Aorta (tissue), 5 donors: Measurements from ENCODE around the gene RHOT2. TPM values are rescaled to one million over a fixed set of nuclear protein-coding genes. Genes with fewer than 3 reads are reported as not detected.
A peak's percentile ranks its signal among the peaks of the same experiment; 100 is the strongest.

Experiments
- ATAC-seq: fragments of 200-7000 bp; cut with Tn5 transposase; one replicate; pipeline ENCODE4 v1.9.1; 2022; ENCODE audit warnings: moderate library complexity; ENCODE audit not compliant: low FRiP score
- DNase-seq, 2 donors: peaks; one replicate each; pipeline ENCODE4 v3.0.0-alpha.2; 2020
- H3K27ac ChIP-seq, 2 donors: one replicate each; pipeline ENCODE4 v1.5.1; 2013; ENCODE audit warnings: low read length in 2 of 2, mild to moderate bottlenecking in 2 of 2, moderate library complexity in 2 of 2, control low read depth in 1 of 2, inconsistent platforms in 1 of 2, low read depth in 1 of 2
- H3K27me3 ChIP-seq, 2 donors: one replicate each; pipeline ENCODE4 v1.6.1; 2013; ENCODE audit warnings: control low read depth in 1 of 2, low read length in 1 of 2, mild to moderate bottlenecking in 1 of 2, moderate library complexity in 1 of 2; ENCODE audit not compliant: insufficient read depth in 2 of 2, control insufficient read depth in 1 of 2
- H3K36me3 ChIP-seq, 2 donors: one replicate each; pipeline ENCODE4 v1.6.1; 2013; ENCODE audit warnings: control low read depth in 1 of 2, low read length in 1 of 2, mild to moderate bottlenecking in 1 of 2; ENCODE audit not compliant: insufficient read depth in 2 of 2, control insufficient read depth in 1 of 2
- H3K4me1 ChIP-seq, 2 donors: one replicate each; pipeline ENCODE4 v1.6.1; 2013; ENCODE audit warnings: low read length in 2 of 2, control low read depth in 1 of 2, mild to moderate bottlenecking in 1 of 2, moderate library complexity in 1 of 2; ENCODE audit not compliant: insufficient read depth in 2 of 2, control insufficient read depth in 1 of 2
- H3K4me3 ChIP-seq, 2 donors: one replicate each; pipeline ENCODE4 v1.5.1; 2013; ENCODE audit warnings: low read length in 2 of 2, control low read depth in 1 of 2, mild to moderate bottlenecking in 1 of 2
- H3K9me3 ChIP-seq: one replicate; pipeline ENCODE4 v1.6.1; 2013; ENCODE audit warnings: mild to moderate bottlenecking, low read length; ENCODE audit not compliant: control insufficient read depth
- whole genome bisulfite sequencing, 2 donors: extraction: QIAGEN DNeasy Blood & Tissue Kit; methylation state at CpG; one replicate each; pipeline ENCODE4 v1.1.7; 2013; 5-methylcytosine and 5-hydroxymethylcytosine counted together
- intact Hi-C, 2 donors: fragments of 100-400 bp; cut with DNase I; formaldehyde crosslinking; loops; one replicate each; pipeline versions ENCODE4 v1.14.2 to v1.15.0; 2022
- polyA plus RNA-seq, 2 donors: library from polyadenylated mRNA; stranded (reverse); fragments of 200-250 nt; gene quantifications; one replicate each; pipeline ENCODE4 v1.2.3, GENCODE V29; 2013
- total RNA-seq, 2 donors: library from RNA; stranded (reverse); fragmentation: NEBNext Ultra II Directional; extraction: Animal tissue kit (Norgen Biotek cat#: 25700); gene quantifications; one replicate each; pipeline ENCODE4 v1.2.1, GENCODE V29; 2021
- donor health status: healthy with polysubstance abuse.
- donor health status: Bipolar disorder and iron deficiency.
- donor health status: DM: no; HTN: no; CAD: no.
- donor health status: DM: no; HTN: no; CAD: no.
- donor health status: DM: yes; HTN: yes; CAD: no.

Gene RHOT2
- total and polyA plus RNA-seq, 4 donors, result 27.4 to 356 (median 86.6) TPM

DNA sequence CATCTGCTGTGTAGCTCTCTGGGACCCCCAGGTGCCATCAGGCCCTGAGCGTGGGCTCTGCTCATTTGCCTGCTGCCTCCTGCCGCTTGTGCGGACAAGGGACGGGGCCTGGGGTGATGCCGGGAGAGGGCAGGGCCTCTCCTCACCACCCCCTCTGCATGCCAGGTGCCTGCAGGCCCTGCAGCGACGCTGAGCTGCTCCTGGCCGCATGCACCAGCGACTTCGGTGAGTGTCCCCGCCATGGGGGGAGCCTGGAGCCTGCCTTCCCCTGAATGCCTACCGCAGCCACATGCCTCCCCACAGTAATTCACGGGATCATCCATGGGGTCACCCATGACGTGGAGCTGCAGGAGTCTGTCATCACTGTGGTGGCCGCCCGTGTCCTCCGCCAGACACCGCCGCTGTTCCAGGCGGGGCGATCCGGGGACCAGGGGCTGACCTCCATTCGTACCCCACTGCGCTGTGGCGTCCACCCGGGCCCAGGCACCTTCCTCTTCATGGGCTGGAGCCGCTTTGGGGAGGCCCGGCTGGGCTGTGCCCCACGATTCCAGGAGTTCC lies 48.9 kb downstream of the RHOT2 start:
- no peaks in the 10 kb centered on the region for H3K9me3 ChIP-seq
- H3K27me3 ChIP-seq, result no peaks in the 10 kb centered on the region
- no peak overlapping the region for H3K4me3 ChIP-seq
- ATAC-seq (no peak), DNase-seq (no peak)
- no peaks in the 10 kb centered on the region for H3K36me3 ChIP-seq
- WGBS, 2 donors, result 93 to 94% methylated on average over 28 to 29 of the region's 29 CpGs
- intact Hi-C loops, result loop anchor here in 1 of 2 donors (10.0 kb wide), 1 partner anchor 258 kb away; the partner anchor contains the start of gene LMF1
- H3K27ac ChIP-seq, result no peak overlapping the region
- H3K4me1 ChIP-seq, result no peaks in the 10 kb centered on the region

DNA sequence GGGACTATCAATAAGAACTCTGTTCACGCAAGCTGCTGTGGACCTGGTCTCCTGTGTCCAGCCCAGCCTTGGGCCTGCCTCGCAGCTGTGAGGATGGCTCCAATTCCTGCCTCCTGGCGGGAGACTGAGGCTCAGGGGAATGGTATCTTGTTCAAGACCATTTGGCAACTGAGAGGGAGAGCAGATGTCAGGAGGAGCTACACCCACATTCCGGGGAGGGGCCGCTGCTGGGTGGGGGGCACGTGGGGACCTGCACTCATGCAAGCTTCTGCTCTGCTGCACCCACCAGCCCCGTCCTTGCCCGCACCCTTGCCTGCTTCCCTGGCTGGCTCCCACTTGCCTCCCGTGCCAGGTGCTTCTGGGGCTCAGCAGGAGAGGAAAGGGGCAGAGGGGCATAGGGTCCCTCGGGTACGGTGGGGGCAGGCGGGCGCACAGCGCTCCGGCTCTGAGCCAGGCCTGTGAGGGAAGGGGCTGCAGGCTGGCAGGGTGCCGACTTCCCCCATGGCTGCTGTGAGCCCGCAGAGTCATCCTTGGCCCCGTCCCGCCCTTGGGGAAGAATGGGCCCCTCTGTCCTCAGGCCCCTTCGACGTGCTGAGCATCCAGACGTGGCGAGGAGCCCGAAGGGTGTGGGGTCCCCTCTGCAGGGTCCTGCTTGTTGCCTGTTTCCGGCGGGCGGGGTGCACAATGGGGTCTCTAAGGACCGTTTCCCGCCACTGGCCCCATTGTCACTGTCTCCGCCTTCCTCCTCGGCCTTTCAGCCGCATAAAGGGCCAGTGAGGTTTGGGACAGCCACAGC lies 49.7 kb downstream of the RHOT2 start:
- H3K36me3 ChIP-seq, result no peaks in the 10 kb centered on the region
- no peak for DNase-seq
- no peaks in the 10 kb centered on the region for H3K27me3 ChIP-seq
- H3K4me3 ChIP-seq, result no peak overlapping the region
- no peaks in the 10 kb centered on the region for H3K9me3 ChIP-seq
- intact Hi-C loops, result loop anchor here in 1 of 2 donors (10.0 kb wide), 1 partner anchor 257 kb away; the partner anchor contains the start of gene LMF1
- no peak for ATAC-seq
- no peak overlapping the region for H3K27ac ChIP-seq
- no peaks in the 10 kb centered on the region for H3K4me1 ChIP-seq
- 87% methylated on average over 27 to 32 of the region's 32 CpGs for WGBS, 2 donors

DNA sequence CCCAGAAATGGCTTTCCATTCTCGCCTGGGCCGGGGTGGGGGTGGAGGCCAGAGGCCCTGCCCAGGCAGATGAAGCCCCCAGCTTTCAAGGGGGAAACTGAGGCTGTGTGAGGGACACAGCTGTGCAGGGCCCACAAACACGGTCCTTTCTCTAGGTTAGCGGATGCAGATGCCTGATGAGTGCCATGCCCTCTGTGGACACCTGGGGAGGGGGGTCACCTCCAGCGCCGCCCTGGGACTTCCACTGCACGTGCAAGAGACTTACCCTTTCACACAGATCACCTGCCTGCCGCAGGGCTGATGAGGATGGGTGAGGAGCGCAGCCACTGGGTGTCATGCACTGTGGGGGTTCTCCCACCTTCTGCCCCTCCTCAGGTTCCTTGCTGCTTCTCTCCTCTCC lies 50.5 kb downstream of the RHOT2 start:
- DNase-seq (no peak), ATAC-seq (no peak)
- intact Hi-C loops, result loop anchor here in 1 of 2 donors (10.0 kb wide), 1 partner anchor 256 kb away; the partner anchor contains the start of gene LMF1
- Histone ChIP-seq H3K27ac (no peak overlapping the region), H3K36me3 (no peaks in the 10 kb centered on the region), H3K9me3 (no peaks in the 10 kb centered on the region), H3K4me1 (no peaks in the 10 kb centered on the region), H3K27me3 (no peaks in the 10 kb centered on the region), H3K4me3 (no peak overlapping the region)
- WGBS, 2 donors, result 94 to 97% methylated on average over 9 of the region's 9 CpGs

DNA sequence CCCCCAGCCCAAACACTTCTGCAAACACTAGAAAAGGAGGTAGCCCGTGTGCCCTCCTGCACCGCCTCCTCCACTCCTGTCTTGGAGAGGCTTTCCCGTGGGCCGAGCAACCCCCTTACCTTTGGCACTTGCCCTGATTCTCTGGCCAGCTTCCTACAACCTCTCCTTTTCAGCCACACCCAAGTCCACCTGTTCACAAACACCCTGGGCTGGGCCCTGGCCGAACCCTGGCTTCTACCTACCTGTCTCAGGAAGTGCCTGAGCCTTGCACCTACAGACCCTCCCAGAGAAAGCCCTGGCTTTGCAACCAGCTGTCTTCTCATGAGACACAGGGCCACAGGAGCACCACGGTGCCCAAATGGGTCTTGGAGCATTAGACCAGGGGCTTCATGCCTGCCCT lies 51.0 kb downstream of the RHOT2 start:
- DNase-seq (no peak), ATAC-seq (no peak)
- H3K4me1 ChIP-seq, result no peaks in the 10 kb centered on the region
- no peak overlapping the region for H3K27ac ChIP-seq
- no peaks in the 10 kb centered on the region for H3K27me3 ChIP-seq
- no peak overlapping the region for H3K4me3 ChIP-seq
- WGBS, 2 donors, result 84 to 95% methylated on average over 6 of the region's 6 CpGs
- H3K9me3 ChIP-seq, result no peaks in the 10 kb centered on the region
- H3K36me3 ChIP-seq, result no peaks in the 10 kb centered on the region
- intact Hi-C loops, result loop anchor here in 1 of 2 donors (10.0 kb wide), 1 partner anchor 256 kb away; the partner anchor contains the start of gene LMF1

DNA sequence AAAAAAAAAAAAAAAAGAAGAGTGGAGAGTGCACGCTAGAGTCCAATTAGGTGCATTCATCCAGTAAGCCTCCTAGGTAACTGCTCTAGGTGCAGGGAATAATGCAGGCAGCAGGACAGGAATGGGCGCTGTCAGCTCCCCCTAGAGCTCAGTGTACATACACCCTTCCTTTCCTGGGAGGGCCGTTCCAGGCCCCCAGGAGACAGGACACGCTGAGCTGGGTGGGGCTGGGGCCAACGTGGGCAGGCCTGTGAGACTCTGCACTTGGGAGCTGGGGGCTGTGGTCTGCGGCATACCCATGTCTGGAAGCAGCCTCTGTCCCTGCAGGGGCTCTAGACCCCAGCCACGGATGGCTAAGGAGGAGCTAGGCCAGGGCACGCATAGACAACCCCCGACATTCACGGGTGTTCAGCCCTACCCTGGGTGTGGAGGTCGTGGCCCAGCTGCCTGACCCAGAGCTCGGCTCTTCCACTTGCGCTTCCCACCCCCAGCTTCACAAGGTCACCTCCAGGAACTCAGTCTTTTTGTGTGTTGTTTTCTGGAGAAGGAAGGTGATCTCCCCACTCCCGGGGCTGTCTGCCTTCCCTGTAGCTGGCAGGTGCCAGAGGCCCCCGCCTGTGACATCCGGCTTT lies 52.0 kb downstream of the RHOT2 start:
- H3K4me1 ChIP-seq, result no peaks in the 10 kb centered on the region
- no peaks in the 10 kb centered on the region for H3K36me3 ChIP-seq
- no peak for ATAC-seq
- H3K4me3 ChIP-seq, result no peak overlapping the region
- intact Hi-C loops, result loop anchor here in 1 of 2 donors (2.0 to 10.0 kb wide), 2 partner anchors 21 to 255 kb away; partner anchors contain the start of genes CIAO3 and LMF1
- WGBS, 2 donors, result 16 to 21% methylated on average over 16 of the region's 16 CpGs
- DNase-seq, result no peak
- H3K27ac ChIP-seq, result no peak overlapping the region
- no peaks in the 10 kb centered on the region for H3K27me3 ChIP-seq
- no peaks in the 10 kb centered on the region for H3K9me3 ChIP-seq

DNA sequence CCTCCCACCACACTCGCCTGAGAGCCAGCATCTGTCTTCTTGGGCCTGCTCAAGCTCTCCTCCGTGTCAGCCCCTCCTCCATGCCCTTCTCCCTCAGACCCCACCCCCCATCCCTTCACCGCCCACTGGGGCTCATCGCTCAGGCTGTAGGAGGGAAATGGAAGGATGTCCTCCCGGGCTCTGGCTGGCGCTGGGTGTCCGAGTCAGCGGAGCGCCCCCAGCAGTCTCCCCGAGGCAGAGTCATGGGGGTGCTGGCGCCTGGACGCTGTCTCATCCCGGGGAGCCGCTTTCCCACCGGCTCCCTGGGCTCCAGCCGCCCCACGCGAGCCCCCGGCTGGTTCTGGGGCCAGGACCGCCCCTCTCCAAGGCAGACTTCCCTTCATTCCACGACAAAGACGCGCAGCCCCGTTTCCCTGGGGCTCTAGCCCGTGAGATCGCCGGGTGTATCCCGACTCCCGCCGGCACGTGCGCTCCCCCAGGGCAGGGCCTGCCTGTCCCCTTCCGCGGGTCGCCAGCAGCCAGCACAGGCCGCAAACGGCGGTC lies 52.6 kb downstream of the RHOT2 start:
- ATAC-seq (peak; percentile 2), DNase-seq (no peak)
- Histone ChIP-seq H3K9me3 (no peaks in the 10 kb centered on the region), H3K27ac (peak overlapping the region in 1 of 2 donors; percentile 48), H3K36me3 (no peaks in the 10 kb centered on the region), H3K4me3 (peak overlapping the region; percentile 60 to 68), H3K4me1 (no peaks in the 10 kb centered on the region), H3K27me3 (no peaks in the 10 kb centered on the region)
- intact Hi-C loops, result loop anchor here in 1 of 2 donors (2.0 kb wide), 1 partner anchor 20 kb away; the partner anchor contains the start of gene CIAO3
- 0% methylated on average over 38 of the region's 38 CpGs for WGBS, 2 donors

DNA sequence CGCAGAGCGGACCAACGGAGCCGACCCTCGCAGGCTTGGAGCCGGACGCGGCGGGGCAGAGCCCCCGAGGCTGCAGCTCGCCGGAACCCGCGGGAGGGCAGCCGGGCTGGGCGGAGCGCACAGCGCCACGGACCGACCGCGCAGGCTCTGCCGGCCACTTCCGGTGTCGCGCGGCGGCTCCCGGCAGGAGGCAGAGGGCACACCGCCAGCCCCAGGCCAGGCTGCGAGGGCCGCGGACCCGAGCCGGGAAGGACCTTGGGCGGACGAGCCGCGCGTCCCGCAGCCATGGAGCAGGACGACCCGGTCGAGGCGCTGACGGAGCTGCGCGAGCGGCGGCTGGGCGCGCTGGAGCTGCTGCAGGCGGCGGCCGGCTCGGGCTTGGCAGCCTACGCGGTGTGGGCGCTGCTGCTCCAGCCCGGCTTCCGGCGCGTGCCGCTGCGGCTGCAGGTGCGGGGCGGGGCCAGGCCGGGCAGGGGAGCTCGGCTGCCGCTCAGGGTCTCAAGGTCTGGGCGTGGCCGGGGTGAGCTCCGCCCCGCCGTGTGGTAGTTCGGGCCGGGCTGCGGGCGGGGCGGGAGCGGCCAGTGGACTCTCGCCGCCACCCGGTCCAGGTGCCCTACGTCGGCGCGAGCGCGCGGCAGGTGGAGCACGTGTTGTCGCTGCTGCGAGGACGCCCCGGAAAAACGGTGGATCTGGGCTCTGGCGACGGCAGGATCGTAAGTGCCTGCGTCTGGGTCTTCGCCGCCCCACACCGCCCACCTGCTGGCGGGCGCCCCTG lies 53.2 kb downstream of the RHOT2 start, which contains the start of gene ANTKMT:
TSS of gene ANTKMT (plus strand) at position 157 of the 775 bp plus-strand sequence. CDS start at position 286, 129 bp downstream.
- Histone ChIP-seq H3K9me3 (no peaks in the 10 kb centered on the region), H3K36me3 (no peaks in the 10 kb centered on the region), H3K27me3 (no peaks in the 10 kb centered on the region), H3K4me3 (peak within 1 kb of the TSS; percentile 60 to 68), H3K4me1 (no peaks in the 10 kb centered on the region), H3K27ac (peak within 1 kb of the TSS in 1 of 2 donors; percentile 48)
- DNase-seq (peak; percentile 80 to 92), ATAC-seq (peak; percentile 80)
- intact Hi-C loops, result loop anchor here in 1 of 2 donors (2.0 kb wide), 1 partner anchor 20 kb away; the partner anchor contains the start of gene CIAO3
- WGBS, 2 donors, result 7% methylated on average over 80 to 106 of the region's 106 CpGs
